ENCODE results near the gene TEPSIN. TPM values are rescaled to one million over a fixed set of nuclear protein-coding genes. Genes with fewer than 3 reads are reported as not detected.

The TEPSIN gene
- total RNA-seq, 2 donors from 2014 or later: 12.3 to 14.3 TPM

DNA sequence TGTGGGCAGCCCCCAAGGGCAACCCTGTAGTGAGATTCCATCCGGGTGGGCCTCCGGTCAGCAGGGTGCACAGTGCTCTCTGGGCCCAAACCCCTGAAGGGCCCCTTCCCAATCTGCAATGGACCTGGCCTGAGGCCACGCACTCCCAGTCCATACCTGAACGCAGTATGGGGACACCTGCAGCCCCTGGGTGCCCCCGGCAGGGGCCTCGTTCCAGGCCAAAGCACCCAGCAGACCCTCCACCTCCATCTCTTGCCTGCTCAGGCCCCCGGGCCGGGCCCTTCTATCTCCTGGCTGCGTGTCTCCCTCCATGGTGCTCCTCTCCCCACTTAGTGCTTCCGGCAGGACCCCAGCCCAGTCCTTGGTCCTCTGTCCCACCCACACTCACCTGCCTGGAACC is 55.5 kb downstream of the TEPSIN start:
- Histone ChIP-seq H3K9me3 (no peaks in the 10 kb centered on the region), H3K27me3 (no peaks in the 10 kb centered on the region)

DNA sequence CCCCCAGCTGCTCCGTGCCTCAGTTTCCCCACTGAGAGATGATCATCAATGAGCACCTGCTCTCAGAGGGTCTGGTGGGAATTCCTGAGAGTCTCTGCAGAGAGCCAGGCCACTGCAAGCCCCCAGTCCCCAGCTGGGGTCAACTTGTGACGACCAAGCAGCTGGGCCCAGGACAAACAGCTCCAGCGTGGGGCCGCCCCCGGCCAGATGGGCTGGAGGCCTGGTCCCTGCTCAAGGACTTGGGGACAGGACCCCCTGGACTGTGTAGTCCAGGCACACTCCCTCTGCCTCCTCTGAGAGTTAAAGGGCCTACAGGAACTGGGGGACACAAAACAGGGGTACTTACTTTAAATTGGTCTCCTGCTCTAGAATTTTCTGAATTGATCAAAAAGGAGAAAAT is 56.3 kb downstream of the TEPSIN start:
- Histone ChIP-seq H3K36me3 (no peaks in the 10 kb centered on the region), H3K27ac (no peak overlapping the region), H3K4me1 (no peaks in the 10 kb centered on the region), H3K27me3 (no peaks in the 10 kb centered on the region), H3K4me3 (no peak overlapping the region), H3K9me3 (no peaks in the 10 kb centered on the region)
- TF ChIP-seq, protein P1, sequence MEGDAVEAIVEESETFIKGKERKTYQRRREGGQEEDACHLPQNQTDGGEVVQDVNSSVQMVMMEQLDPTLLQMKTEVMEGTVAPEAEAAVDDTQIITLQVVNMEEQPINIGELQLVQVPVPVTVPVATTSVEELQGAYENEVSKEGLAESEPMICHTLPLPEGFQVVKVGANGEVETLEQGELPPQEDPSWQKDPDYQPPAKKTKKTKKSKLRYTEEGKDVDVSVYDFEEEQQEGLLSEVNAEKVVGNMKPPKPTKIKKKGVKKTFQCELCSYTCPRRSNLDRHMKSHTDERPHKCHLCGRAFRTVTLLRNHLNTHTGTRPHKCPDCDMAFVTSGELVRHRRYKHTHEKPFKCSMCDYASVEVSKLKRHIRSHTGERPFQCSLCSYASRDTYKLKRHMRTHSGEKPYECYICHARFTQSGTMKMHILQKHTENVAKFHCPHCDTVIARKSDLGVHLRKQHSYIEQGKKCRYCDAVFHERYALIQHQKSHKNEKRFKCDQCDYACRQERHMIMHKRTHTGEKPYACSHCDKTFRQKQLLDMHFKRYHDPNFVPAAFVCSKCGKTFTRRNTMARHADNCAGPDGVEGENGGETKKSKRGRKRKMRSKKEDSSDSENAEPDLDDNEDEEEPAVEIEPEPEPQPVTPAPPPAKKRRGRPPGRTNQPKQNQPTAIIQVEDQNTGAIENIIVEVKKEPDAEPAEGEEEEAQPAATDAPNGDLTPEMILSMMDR (IDR thresholded peaks at IDR 0.05): no peak
- DNase-seq (ENCODE audit: low spot score): no peak

More for the DNA sequence above, 55.5 kb downstream of the TEPSIN start:
- no peaks in the 10 kb centered on the region for H3K4me1 ChIP-seq
- no peak overlapping the region for H3K27ac ChIP-seq
- TF ChIP-seq, protein P1 (IDR thresholded peaks at IDR 0.05): no peak
- no peak overlapping the region for H3K4me3 ChIP-seq
- H3K36me3 ChIP-seq: no peaks in the 10 kb centered on the region
- no peak for DNase-seq (ENCODE audit: low spot score)

DNA sequence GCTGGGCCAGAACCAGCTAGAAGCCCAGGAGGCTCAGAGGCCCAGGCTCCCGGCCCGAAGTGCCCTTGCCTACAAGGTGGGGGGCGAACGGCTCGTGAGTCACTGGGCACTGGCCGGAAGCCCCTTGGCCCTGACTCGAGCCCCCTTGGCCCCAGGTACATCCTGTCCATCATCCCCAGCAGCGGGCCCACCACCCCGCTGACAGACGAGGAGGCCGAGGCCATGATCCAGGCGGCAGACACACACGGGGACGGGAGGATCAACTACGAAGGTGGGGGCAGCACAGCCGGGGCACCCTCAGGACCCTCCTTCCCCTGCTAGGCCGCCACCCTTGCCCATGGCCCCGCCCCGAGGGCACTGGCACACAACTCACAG is 57.1 kb downstream of the TEPSIN start:
- H3K27ac ChIP-seq: no peak overlapping the region
- no peaks in the 10 kb centered on the region for H3K9me3 ChIP-seq
- no peaks in the 10 kb centered on the region for H3K36me3 ChIP-seq
- H3K4me1 ChIP-seq: no peaks in the 10 kb centered on the region
- no peak for DNase-seq (ENCODE audit: low spot score)
- TF ChIP-seq, protein P1 (IDR thresholded peaks at IDR 0.05): no peak
- H3K4me3 ChIP-seq: no peak overlapping the region
- H3K27me3 ChIP-seq: no peaks in the 10 kb centered on the region

DNA sequence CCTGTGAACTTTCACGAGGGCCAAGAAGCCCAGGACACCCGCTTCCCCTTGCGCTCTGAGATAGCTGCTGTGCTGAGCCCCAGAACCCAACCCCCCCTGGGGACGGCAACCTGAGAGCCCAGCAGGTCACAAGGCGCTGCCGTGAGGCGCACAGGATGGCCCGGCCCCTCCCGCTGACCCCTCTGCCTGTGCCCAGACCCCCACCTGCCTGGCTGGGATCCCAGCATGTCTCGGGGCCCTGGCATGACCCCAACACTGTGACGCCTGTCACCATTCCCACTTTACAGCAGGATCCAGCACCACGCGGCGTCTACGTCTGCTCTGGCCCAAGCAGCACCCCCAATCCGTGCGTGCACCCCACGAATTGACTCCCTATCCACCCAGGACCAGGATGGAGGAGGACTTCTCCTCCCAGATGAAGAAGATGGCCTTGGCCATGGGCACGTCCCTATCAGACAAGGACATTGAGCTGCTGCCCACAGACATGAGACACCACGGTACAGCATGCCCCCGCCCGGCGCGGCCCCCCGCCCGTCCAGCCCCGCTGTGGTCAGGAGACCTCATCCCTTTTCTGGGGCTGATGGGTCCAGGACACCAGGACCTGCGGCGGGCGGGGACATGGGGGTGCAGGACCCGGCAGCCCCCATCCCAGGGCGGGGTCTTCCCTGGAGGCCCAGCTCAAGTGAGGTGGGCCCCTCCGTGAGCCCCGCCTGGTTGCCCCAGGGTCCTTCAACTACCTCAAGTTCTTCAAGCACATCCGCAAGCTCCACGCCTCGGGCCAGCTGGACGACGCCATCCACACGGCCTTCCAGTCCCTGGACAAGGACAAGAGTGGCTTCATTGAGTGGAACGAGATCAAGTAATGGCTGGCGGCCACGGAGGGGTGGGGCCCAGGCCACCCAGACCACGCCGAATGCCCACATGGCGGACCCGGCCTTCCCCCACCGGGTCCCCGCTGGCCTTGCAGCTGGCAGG is 57.7 kb downstream of the TEPSIN start:
- H3K4me1 ChIP-seq: no peaks in the 10 kb centered on the region

DNA sequence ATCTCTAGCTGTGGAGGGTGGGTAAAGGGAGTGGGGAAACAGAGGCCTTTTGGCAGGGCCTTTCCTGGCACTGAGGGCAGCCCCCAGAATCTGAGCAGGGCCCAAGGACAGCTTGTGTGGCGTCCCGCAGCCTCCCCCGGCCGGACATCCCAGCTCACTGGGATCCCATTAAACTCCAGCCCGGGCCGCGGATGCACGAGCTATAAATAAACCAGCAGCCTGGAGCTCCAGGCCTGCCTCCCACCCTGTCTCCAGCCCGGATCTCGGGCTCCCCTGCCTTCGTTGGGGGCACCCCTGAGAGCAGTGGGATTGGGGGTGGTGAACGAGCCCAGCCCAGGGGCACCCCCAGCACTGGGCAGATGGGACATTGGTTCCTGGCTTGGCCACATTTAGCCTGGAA is 59.0 kb downstream of the TEPSIN start:
- Histone ChIP-seq H3K27me3 (no peaks in the 10 kb centered on the region), H3K36me3 (no peaks in the 10 kb centered on the region), H3K27ac (no peak overlapping the region), H3K4me3 (no peak overlapping the region), H3K4me1 (no peaks in the 10 kb centered on the region), H3K9me3 (peaks cover 0 to 6% of the 10 kb centered on the region in 2 donors)
- DNase-seq (ENCODE audit: low spot score): no peak
- TF ChIP-seq, protein P1 (IDR thresholded peaks at IDR 0.05): no peak

More for the DNA sequence above, 57.7 kb downstream of the TEPSIN start:
- no peaks in the 10 kb centered on the region for H3K27me3 ChIP-seq
- H3K9me3 ChIP-seq: no peaks in the 10 kb centered on the region
- DNase-seq (ENCODE audit: low spot score): no peak
- TF ChIP-seq, protein P1 (IDR thresholded peaks at IDR 0.05): no peak
- H3K4me3 ChIP-seq: no peak overlapping the region
- no peak overlapping the region for H3K27ac ChIP-seq
- no peaks in the 10 kb centered on the region for H3K36me3 ChIP-seq

All from right atrium auricular region (tissue), 2 donors.